ENCODE data around the gene ASAP3.

The ASAP3 gene

GRCh38 chr1:23477359-23478144, 6.4 kb downstream of the ASAP3 start:
- no peak for DNase-seq

GRCh38 chr1:23475641-23476040, 8.3 kb downstream of the ASAP3 start:
- no peak for DNase-seq

GRCh38 chr1:23475134-23475628, 8.8 kb downstream of the ASAP3 start:
- DNase-seq = peak; percentile 65

- DNase-seq = no peak
Measured at GRCh38 chr1:23473037-23473800, 10.8 kb downstream of the ASAP3 start.

GRCh38 chr1:23472351-23473036, 11.5 kb downstream of the ASAP3 start:
- no peak for DNase-seq

- no peak for DNase-seq
Measured at GRCh38 chr1:23471473-23472075, 12.4 kb downstream of the ASAP3 start.

GRCh38 chr1:23470282-23471070, 13.5 kb downstream of the ASAP3 start:
- no peak for DNase-seq

GRCh38 chr1:23469372-23469982, 14.5 kb downstream of the ASAP3 start:
- DNase-seq = no peak

GRCh38 chr1:23466423-23466989, 17.5 kb downstream of the ASAP3 start:
- DNase-seq = no peak

- no peak for DNase-seq
Measured at GRCh38 chr1:23463286-23463685, 20.7 kb downstream of the ASAP3 start.

GRCh38 chr1:23462766-23463165, 21.2 kb downstream of the ASAP3 start:
- no peak for DNase-seq

GRCh38 chr1:23461050-23461449, 22.9 kb downstream of the ASAP3 start:
- DNase-seq = no peak

GRCh38 chr1:23460519-23460918, 23.5 kb downstream of the ASAP3 start:
- DNase-seq = no peak

GRCh38 chr1:23459338-23459757, 24.6 kb downstream of the ASAP3 start:
- DNase-seq = peak; percentile 56

GRCh38 chr1:23456226-23456625, 27.8 kb downstream of the ASAP3 start:
- no peak for DNase-seq

GRCh38 chr1:23453455-23454000, 30.5 kb downstream of the ASAP3 start:
- DNase-seq = no peak

GRCh38 chr1:23452011-23452411, 32.0 kb downstream of the ASAP3 start:
- DNase-seq = peak; percentile 70

- DNase-seq = no peak
Measured at GRCh38 chr1:23451441-23451840, 32.5 kb downstream of the ASAP3 start.

GRCh38 chr1:23450894-23451293, 33.1 kb downstream of the ASAP3 start:
- DNase-seq = no peak

GRCh38 chr1:23449958-23450357, 34.0 kb downstream of the ASAP3 start:
- DNase-seq = no peak

- no peak for DNase-seq
Measured at GRCh38 chr1:23449306-23449705, 34.7 kb downstream of the ASAP3 start.

All from RPMI8226 (cell line).